GM12872 (cell line): ENCODE results near the gene HBZ.

Experiments used
- TF ChIP-seq, protein P1 (sequence below): IDR thresholded peaks from 3 replicates; pipeline ENCODE4 v1.5.1; 2011; ENCODE audit warnings: low read depth, mild to moderate bottlenecking, low read length, moderate library complexity; ENCODE audit not compliant: insufficient read depth

The HBZ gene

DNA sequence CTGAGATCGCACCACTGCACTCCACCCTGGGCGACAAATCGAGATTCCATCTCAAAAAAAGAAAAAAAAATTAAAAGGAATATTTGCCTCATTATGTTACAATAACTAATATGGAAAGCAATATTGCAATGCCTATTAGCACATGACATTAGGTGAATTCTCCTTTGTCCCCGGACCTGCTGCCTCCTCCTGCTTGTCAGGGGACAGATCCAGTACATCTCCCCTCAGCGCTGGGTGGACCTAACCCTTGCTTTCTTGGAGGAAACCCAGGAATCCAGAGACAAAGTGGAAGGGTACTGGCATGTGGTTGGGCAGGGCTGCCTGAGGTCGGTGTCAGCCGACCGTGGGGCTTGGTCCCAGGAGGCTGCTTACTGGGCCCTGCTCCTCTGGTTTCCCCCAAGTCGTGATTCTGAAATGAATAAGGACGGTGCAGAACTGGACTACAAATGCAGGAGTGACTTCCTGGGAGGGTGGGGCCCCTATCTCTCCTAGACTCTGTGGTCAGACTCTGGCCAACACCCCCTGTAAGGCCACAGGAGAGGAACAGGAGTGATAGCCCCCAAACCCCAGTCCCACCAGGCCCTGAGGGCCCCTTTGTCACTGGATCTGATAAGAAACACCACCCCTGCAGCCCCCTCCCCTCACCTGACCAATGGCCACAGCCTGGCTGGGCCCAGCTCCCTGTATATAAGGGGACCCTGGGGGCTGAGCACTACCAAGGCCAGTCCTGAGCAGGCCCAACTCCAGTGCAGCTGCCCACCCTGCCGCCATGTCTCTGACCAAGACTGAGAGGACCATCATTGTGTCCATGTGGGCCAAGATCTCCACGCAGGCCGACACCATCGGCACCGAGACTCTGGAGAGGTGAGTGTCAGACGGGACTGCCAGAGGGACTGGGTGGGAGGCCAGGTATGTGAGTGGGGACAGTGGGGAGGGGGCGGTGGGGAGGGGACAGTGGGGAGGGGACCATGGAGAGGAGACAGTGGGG, at the start of gene HBZ:
Gene HBZ, plus strand, starts transcription at position 504 of the 988 bp plus-strand sequence. Its CDS starts 266 bp downstream, at position 770.
- TF ChIP-seq, protein P1, sequence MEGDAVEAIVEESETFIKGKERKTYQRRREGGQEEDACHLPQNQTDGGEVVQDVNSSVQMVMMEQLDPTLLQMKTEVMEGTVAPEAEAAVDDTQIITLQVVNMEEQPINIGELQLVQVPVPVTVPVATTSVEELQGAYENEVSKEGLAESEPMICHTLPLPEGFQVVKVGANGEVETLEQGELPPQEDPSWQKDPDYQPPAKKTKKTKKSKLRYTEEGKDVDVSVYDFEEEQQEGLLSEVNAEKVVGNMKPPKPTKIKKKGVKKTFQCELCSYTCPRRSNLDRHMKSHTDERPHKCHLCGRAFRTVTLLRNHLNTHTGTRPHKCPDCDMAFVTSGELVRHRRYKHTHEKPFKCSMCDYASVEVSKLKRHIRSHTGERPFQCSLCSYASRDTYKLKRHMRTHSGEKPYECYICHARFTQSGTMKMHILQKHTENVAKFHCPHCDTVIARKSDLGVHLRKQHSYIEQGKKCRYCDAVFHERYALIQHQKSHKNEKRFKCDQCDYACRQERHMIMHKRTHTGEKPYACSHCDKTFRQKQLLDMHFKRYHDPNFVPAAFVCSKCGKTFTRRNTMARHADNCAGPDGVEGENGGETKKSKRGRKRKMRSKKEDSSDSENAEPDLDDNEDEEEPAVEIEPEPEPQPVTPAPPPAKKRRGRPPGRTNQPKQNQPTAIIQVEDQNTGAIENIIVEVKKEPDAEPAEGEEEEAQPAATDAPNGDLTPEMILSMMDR = no peak

DNA sequence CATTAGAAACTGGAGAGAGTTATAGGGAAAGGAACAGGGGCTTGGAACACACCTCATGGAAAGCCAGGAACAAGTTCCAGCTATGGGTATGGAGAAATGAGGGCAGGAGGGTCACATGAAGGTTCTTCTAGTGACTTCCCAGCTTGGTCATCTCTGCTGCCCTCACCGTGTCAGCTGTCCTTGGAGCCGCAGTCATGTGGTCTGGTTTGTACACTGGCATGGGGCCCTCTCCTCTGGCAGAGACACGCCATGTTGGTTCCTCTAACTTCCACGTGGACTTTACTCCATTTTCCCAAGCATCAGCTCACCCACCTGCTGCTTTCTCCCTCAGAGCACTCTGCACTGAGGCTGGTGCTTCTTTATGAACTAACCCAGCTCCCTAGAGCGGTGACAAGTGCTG, 48.1 kb upstream of the HBZ start:
- TF ChIP-seq, protein P1 = no peak

- TF ChIP-seq, protein P1 = no peak
These were observed 47.5 kb upstream of the HBZ start for GRCh38 chr16:104928-105327.

DNA sequence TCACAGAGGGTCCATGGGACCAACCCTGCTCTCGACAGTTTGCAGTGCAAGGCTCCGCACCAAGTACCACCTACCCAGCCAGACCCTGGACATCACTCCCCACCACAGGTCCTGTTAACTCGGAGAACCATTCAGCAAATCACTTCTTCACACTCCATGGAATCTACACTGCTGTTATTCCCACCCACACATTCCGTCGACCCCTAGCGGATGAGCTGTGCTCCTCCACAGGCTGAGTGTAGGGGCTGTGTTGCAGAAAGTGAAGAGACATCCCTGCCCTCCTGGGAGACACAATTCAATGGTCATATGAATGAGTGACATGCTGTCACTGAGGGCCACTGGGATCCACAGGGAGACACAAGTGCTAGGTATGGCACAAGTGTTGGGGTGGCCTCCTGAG, 46.9 kb upstream of the HBZ start:
- TF ChIP-seq, protein P1 = no peak

- TF ChIP-seq, protein P1 = peak; percentile 90
These were observed 45.7 kb upstream of the HBZ start for GRCh38 chr16:106623-107324.

- TF ChIP-seq, protein P1 = no peak
These were observed 40.1 kb upstream of the HBZ start for GRCh38 chr16:112153-112840.

- TF ChIP-seq, protein P1 = no peak
These were observed 38.1 kb upstream of the HBZ start for GRCh38 chr16:114327-114726.
